Lower leg skin (tissue), 3 donors: ENCODE data around the gene MCMBP.

Experiments
- CTCF ChIP-seq, 3 donors: fragments of 450-650 bp; IDR thresholded peaks; one replicate each; pipeline ENCODE4 v1.5.1; 2016; ENCODE audit warnings: antibody characterized with exemption in 3 of 3, mild to moderate bottlenecking in 3 of 3, moderate library complexity in 2 of 3
- POLR2A ChIP-seq, 2 donors: fragments of 450-650 bp; IDR thresholded peaks; one replicate each; pipeline ENCODE4 v1.6.1; 2016 to 2017; ENCODE audit warnings: antibody characterized with exemption in 2 of 2, mild to moderate bottlenecking in 1 of 2, moderate library complexity in 1 of 2

- no peak for TF ChIP-seq CTCF (IDR thresholded peaks at IDR 0.05)
- no peak for TF ChIP-seq POLR2A (IDR thresholded peaks at IDR 0.05)
These were observed 598 bp downstream of the MCMBP start for GRCh38 chr10:119871881-119872609.
